H1 (cell line): ENCODE results near the gene LARP1. TPM values are rescaled to one million over a fixed set of nuclear protein-coding genes. Genes with fewer than 3 reads are reported as not detected.

ENCODE experiments used
- BACH1 ChIP-seq: IDR thresholded peaks from 2 replicates; pipeline ENCODE4 v1.6.1; 2012; ENCODE audit warnings: low read length, improper control_type of control experiment
- CREB1 ChIP-seq: IDR thresholded peaks from 2 replicates; pipeline ENCODE4 v1.6.1; 2012; ENCODE audit warnings: inconsistent platforms
- JUN ChIP-seq: IDR thresholded peaks from 2 replicates; pipeline ENCODE4 v1.6.1; 2011; ENCODE audit warnings: low read depth, mild to moderate bottlenecking, improper control_type of control experiment, low read length
- NRF1 ChIP-seq: IDR thresholded peaks from 2 replicates; pipeline ENCODE4 v1.6.1; 2011; ENCODE audit warnings: mild to moderate bottlenecking, low read depth, low read length, improper control_type of control experiment
- RNF2 ChIP-seq: fragments of 200-900, 300-1000 bp; sonication (generic); IDR thresholded peaks from 2 replicates; pipeline ENCODE4 v1.7.1; 2016; ENCODE audit warnings: borderline replicate concordance, low read depth, mild to moderate bottlenecking, antibody characterized with exemption, low read length; ENCODE audit not compliant: poor library complexity, severe bottlenecking; ENCODE audit errors: missing control alignments
- RXRA ChIP-seq: IDR thresholded peaks from 2 replicates; pipeline ENCODE4 v1.6.1; 2011; ENCODE audit warnings: low read depth, mild to moderate bottlenecking, low read length, moderate library complexity; ENCODE audit not compliant: insufficient read depth
- TCF12 ChIP-seq: IDR thresholded peaks from 2 replicates; pipeline ENCODE4 v1.6.1; 2011; ENCODE audit warnings: low read depth, mild to moderate bottlenecking, low read length
- ZNF274 ChIP-seq: IDR thresholded peaks from 2 replicates; pipeline ENCODE4 v1.7.0; 2012; ENCODE audit warnings: low read length, borderline replicate concordance; ENCODE audit errors: extremely low read depth
- polyA plus RNA-seq, 7 experiments: library from polyadenylated mRNA; depleted of rRNA in 3 of 7; stranded (reverse) in 5 of 7; unstranded in 2 of 7; fragments of >200 nt in 5 of 7; fragments of 200-250 nt in 2 of 7; gene quantifications; 1 replicate in 5 of 7; 2 replicates in 1 of 7; 4 replicates in 1 of 7; pipeline versions ENCODE4 v1.2.1 to v1.2.3, GENCODE V29; 2011 to 2013; ENCODE audit warnings: missing spikeins in 2 of 7, mixed read lengths in 2 of 7
- total RNA-seq: library from RNA; stranded (reverse); fragmentation: NEBNext Ultra II Directional; extraction: Animal tissue kit (Norgen Biotek cat#: 25700); gene quantifications from 2 replicates; pipeline ENCODE4 v1.2.1, GENCODE V29; 2021

The LARP1 gene
- total and polyA plus RNA-seq, 2 of the 8 experiments (the other 6 are each of a cell fraction or from before 2014, with no cell fraction given) = 106 to 422 TPM

- no peak for TF ChIP-seq BACH1
- TF ChIP-seq NRF1 = no peak
- TF ChIP-seq ZNF274 = no peak
- TF ChIP-seq RXRA = no peak
- no peak for TF ChIP-seq CREB1
- TF ChIP-seq RNF2 = no peak
- TF ChIP-seq JUN = no peak
- no peak for TF ChIP-seq TCF12
These were observed 33.0 kb downstream of the LARP1 start (continued) for GRCh38 chr5:154788212-154788611.
